Glomerular endothelial cell (primary cell): ENCODE results near the gene LPCAT4. TPM values are rescaled to one million over a fixed set of nuclear protein-coding genes. Genes with fewer than 3 reads are reported as not detected.

Experiments
- total RNA-seq: library from RNA; depleted of rRNA; stranded (reverse); fragments of >200 nt; gene quantifications from 2 replicates; pipeline ENCODE4 v1.2.3, GENCODE V29; 2015

LPCAT4 gene
- total RNA-seq, 1 donor from 2014 or later: 19.6 TPM

Other genes starting within 250 kb of the LPCAT4 start
- gene KATNBL1, start 157.1 kb downstream of the LPCAT4 start, total RNA-seq: 35.0 and 47.7 TPM in 2 replicates
- gene EMC4, start 142.2 kb downstream of the LPCAT4 start, total RNA-seq: 145 and 150 TPM in 2 replicates
- 23.0 and 29.8 TPM in 2 replicates for gene SLC12A6, start 29.4 kb downstream of the LPCAT4 start, total RNA-seq
- 397 TPM in 2 replicates for gene NOP10, start 24.1 kb downstream of the LPCAT4 start, total RNA-seq
- not detected in 2 replicates for gene NUTM1, start 23.9 kb downstream of the LPCAT4 start, total RNA-seq
- gene GOLGA8A, start 70.6 kb upstream of the LPCAT4 start, total RNA-seq: 13.2 and 37.2 TPM in 2 replicates
- gene GOLGA8B, start 216.5 kb upstream of the LPCAT4 start, total RNA-seq: 9.3 and 25.9 TPM in 2 replicates